Measurements from ENCODE around the gene MLXIP.
"Not testable (repeated sequence)": the region's sequence is repeated elsewhere in the genome, so short reads cannot be mapped to it uniquely, and the experiment has no call there.

The MLXIP gene

GRCh38 chr12:122145505-122146330 is 67.2 kb downstream of the MLXIP start:
- no peak for DNase-seq (ENCODE audit: low read depth, low spot score)

DNA sequence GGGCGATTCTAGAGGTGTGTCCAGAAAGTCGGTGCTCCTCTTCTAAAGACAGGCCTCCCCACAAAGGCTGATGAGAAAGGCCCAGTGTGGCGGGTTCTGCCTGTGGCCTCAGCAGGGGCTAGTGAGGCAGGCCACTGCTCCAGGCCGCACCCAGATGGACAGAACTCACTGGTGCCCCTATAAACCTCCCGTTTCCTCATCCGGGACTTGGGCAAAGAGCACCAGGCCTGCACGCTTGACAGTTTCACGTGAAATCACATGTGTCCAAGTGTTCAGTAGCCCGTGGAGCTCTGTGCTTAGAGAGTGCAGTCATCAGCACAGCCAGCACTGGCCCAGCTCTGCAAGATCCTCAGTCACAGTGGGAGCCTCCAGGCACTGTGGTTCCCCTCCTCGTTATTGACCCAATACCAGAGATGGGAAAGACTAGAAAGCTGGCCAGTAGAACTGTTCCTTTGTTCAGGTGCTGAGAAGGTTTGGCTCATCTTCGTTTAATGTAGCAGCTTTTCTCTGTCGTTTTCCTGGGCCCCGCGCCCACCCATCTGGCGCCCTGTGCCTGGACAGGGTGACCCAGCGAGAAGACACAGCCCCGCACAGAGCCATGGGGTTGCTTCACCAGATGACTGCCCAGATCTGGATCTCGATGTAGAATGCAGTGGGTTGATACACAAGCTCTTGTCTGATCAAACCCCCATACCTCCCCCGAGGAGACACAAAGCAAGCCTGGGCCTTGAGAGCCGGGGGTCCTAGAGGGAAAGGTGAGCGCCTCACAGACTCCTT is 69.1 kb downstream of the MLXIP start:
- DNase-seq (ENCODE audit: low read depth, low spot score) = no peak

DNA sequence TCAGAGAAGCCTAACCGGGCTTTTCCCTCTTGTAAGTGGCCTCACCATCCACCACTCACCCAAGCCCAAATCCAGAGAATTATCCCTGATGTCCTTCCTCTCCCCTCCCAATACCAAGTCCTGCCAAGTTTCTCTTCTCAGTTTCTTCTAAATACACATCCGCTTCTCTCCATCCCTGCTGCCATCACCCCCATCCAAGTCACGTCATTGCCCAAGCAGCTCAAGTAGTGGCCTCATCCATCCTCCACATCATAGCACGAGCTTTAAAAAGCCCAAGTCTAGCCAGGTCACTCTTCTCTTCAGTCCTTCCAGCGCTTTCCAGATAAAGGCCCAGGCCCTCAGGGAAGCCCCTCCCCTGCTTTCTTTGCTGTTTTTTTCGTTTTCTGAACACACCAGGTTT is 70.1 kb downstream of the MLXIP start:
- DNase-seq (ENCODE audit: low read depth, low spot score) = no peak

DNA sequence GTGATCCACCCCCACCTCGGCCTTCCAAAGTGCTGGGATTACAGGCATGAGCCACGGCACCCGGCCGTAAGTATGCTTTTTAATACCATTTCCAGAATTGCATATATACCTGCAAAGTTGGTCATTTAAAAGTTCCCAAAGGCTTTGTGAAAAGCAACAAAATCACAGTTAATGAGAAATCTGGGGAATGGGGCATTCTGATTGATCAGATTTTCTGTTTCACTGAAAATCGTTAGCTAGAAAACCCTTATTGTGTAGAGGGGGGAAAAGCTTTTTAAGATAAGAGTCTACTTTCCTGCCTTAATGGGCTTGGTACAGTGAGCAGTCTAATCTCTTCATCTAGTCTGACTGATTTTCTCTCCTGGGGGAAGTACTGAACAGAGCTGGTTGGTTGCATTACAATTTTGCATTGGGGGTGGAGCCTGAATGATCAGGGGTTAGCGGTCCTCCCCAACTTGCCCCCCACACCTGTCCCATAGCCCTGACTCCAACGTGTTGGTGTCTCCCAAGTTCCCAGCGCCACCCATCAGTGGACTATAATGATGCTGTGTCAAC is 71.6 kb downstream of the MLXIP start:
- no peak for DNase-seq (ENCODE audit: low read depth, low spot score)

- no peak for DNase-seq (ENCODE audit: low read depth, low spot score)
These were observed 74.2 kb downstream of the MLXIP start for GRCh38 chr12:122152754-122153153.

DNA sequence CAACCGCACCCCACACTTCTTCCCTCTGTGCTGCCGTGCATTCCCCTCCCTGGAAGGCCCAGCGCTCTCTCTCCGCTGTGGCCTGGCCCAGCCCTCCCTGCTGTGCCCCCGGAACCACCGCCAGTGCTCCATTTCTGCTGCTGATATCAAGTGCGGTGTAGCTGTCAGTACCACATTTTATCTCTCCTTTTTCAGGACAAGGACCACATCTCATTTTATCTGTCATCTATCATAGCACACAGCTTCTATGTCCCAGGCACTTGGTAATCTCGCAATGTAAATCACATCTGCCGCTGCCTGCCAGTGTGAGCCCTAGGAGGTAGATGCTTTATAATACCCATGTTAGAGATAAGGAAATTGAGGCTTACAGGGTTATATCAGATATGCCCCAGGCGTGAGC is 77.1 kb downstream of the MLXIP start:
- no peak for DNase-seq (ENCODE audit: low read depth, low spot score)

- no peak for DNase-seq (ENCODE audit: low read depth, low spot score)
These were observed 80.2 kb downstream of the MLXIP start for GRCh38 chr12:122158700-122159285.

- no peak for DNase-seq (ENCODE audit: low read depth, low spot score)
These were observed 81.3 kb downstream of the MLXIP start for GRCh38 chr12:122159882-122160281.

- no peak for DNase-seq (ENCODE audit: low read depth, low spot score)
These were observed 82.2 kb downstream of the MLXIP start for GRCh38 chr12:122160761-122161160.

DNA sequence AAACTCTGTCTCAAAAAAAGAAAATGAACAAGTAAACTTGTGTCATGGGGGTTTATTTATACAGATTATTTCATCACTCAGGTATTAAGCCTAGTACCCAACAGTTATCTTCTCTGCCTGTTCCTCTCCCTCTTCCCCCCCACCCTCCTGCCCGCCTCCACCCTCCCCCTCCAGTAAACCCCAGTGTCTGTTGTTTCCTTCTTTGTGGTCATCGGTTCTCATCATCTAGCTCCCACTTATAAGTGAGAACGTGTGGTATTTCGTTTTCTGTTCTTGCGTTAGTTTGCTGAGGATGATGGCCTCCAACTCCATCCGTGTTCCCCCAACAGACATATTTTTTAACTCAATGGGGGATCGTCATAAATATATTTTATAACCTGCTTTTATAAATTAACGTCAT is 83.1 kb downstream of the MLXIP start:
- no peak for DNase-seq (ENCODE audit: low read depth, low spot score)

GRCh38 chr12:122162976-122163375 is 84.4 kb downstream of the MLXIP start:
- DNase-seq (ENCODE audit: low read depth, low spot score) = no peak

DNA sequence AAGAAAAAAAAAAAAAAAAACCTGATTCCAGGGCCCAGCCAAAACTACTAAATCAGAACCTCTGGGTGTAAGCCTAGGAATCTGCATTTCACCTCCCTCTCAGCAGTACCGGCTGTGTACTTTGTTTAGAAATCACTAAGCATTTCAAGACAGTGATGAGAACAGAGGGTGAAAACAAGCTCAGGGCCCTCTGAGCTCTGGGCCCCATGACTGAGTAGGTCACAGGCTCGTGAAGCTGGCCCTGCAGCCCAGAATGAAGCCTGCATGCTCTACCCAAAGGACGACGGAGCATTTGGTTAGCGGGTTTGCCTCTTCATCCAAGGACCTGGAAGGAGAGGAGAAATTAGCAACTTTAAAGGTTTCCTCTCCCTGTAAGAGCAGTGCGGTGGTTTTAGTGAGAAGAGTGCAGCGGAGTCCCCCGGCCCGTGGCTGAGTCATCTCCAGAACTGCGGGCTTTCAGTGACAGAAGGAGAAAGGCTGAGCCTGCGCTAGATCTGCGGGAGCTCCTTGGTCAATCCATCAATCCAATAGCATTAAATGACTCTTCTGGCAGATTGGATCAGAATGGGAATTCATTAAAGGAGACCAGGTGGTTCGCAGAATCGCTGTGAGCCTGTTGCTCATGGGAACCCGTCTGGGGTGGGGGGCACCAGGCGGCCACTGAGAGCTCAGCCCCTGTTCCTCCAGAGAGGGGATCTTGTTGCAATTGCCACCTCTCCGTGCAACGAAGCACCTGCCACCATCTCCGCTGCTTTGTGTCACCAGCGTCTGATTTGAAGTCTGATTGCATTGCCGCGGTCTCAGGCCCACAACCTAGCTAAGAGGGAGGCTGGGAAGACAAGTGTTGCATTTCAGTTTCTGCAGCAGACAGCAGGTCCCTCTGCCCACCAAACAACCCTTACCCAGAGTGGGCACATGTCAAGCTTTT is 88.1 kb downstream of the MLXIP start:
- no peak for DNase-seq (ENCODE audit: low read depth, low spot score)

DNA sequence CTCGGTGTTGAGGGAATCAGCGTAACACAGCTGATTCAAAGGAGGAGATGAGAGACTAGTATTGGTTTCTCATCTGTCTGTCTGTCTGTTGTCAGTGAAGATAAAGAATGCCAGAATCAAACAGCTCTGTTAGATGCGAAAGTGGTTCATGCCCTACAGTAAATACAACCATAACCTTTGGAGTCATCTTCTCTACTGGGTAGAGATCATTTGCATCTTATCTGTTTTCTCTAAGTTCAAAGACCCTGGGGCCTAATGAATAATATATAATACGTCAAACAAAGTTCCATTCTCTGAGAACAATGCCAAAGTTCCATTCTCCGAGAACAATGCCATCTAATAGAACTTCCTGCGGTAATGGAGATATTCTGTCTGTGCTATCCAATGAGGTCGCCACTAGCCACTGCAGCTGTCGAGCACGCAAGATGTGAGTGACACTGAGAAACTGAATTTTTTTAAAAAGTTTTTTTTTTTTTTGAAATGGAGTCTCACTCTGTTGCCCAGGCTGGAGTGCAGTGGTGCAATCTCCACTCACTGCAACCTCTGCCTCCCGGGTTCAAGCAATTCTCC is 88.9 kb downstream of the MLXIP start:
- no peak for DNase-seq (ENCODE audit: low read depth, low spot score)

DNA sequence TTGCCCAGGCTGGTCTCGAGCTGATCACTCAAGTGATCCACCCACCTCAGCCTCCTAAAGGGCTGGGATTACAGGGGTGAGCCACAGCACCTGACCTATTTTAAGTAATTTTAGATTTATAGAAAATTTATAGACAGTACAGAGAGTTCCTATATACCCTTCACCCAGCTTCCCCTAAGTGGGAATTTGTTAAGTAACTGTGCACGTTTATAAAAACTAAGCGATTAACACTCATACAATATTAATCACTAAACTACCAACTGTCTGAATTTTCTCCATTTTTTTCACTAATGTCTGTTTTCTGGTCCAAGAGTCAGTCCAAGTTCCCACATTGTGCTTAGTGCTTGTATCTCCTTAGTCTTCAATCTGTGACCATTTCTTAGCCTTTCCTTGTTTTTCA is 89.9 kb downstream of the MLXIP start:
- no peak for DNase-seq (ENCODE audit: low read depth, low spot score)

GRCh38 chr12:122171399-122171798 is 92.8 kb downstream of the MLXIP start:
- no peak for DNase-seq (ENCODE audit: low read depth, low spot score)

DNA sequence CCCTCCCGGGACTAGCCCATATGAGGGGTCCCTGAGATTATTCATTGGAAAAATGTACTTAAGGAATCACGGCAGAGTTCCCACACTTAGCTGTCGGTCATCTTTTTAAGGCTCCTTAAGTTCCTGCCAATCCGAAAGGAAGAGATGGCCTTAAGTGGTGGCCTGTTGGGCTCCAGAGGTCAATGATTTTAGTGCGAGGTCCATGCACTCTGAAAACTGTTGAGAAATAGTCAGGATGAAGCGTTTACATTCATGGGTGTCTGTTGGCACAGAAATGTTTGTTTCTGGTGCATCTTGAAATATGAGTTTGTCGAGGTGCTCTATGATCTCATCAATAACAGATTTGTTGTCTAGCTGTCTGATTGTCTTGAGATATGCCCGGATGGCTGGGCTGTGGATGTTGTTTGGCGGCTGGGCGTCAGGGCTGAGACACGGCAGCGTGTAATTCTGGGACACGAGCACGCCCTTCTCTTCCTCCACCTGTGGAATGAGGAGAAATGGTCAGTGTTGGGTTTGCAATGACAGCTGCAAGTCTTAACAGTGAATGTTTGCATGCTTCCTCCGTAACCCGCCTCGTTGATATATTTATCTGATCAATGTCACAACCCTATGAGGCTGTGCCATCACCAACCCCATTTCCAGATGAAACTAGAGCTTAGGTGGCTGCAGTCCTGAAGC is 93.8 kb downstream of the MLXIP start:
- DNase-seq (ENCODE audit: low read depth, low spot score) = no peak

GRCh38 chr12:122174155-122174845 is 95.7 kb downstream of the MLXIP start, which contains the start of gene IL31:
IL31 (minus strand) TSS chr12:122174221; CDS start chr12:122174172, 49 bp downstream.
- no peak for DNase-seq (ENCODE audit: low read depth, low spot score)

- DNase-seq (ENCODE audit: low read depth, low spot score) = not testable (repeated sequence)
These were observed 97.9 kb downstream of the MLXIP start for GRCh38 chr12:122176473-122176872.

DNA sequence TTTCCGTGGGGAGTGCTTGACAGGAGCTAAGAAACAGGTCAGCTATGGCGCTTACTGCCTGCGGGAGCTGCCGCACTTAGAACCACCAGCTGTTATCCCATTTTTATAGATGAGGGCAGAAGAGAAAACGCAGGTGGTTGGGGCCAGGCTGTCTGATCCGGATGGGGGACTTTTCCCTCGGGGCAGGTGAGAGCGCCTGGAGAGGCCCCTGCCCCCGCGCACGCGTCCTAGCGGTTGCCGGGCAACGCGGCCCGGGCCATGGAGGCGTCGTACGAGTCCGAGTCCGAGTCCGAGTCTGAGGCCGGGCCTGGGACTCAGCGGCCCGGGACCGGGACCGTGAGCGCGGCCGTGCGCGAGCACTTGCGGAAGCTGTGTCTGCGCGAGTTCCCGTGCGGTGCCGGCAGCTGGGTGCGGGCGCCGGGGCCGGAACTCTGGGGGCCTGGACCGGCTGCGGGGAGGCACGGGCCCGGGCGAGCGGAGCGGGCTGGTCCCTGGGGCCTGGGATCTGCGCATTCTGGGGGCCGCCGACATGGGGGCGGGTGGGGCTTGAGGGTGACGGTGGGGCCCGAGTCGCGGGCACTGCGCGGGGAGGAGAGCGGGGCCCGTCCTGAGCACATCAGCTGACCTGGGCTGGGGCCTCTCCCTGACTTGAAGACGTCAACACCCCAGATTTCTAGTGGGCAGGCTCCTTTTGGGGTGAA is 104.5 kb downstream of the MLXIP start, which contains the start of gene LRRC43:
Gene LRRC43 (plus strand): TSS at position 237 of the 701 bp plus-strand sequence. CDS start 22 bp downstream, at position 259.
- DNase-seq (ENCODE audit: low read depth, low spot score) = peak; percentile 82

Data from ELF-1 (cell line).